Effector memory CD4-positive, alpha-beta T cell (primary cell): ENCODE measurements around the gene KLHL2.
A peak's percentile ranks its signal among the peaks of the same experiment; 100 is the strongest.

Experiments used
- DNase-seq, 3 donors: peaks; one replicate each; pipeline ENCODE4 v3.0.0-alpha.2; 2020
- H3K27ac ChIP-seq: 2 replicates; pipeline ENCODE4 v1.7.0; 2013; ENCODE audit warnings: mild to moderate bottlenecking, low read length, moderate library complexity; ENCODE audit not compliant: insufficient read depth, poor library complexity, severe bottlenecking
- H3K27me3 ChIP-seq: replicated peaks from 2 replicates; pipeline ENCODE4 v1.7.0; 2013; ENCODE audit warnings: mild to moderate bottlenecking, low read length; ENCODE audit not compliant: insufficient read depth, control insufficient read depth, poor library complexity, severe bottlenecking
- H3K36me3 ChIP-seq: 2 replicates; pipeline ENCODE4 v1.7.0; 2013; ENCODE audit warnings: mild to moderate bottlenecking, low read length, moderate library complexity; ENCODE audit not compliant: control insufficient read depth, insufficient read depth
- H3K4me1 ChIP-seq: 2 replicates; pipeline ENCODE4 v1.7.0; 2013; ENCODE audit warnings: low read length, mild to moderate bottlenecking; ENCODE audit not compliant: control insufficient read depth, insufficient read depth, poor library complexity, severe bottlenecking
- H3K4me3 ChIP-seq: 2 replicates; pipeline ENCODE4 v1.7.0; 2013; ENCODE audit warnings: low read length, low read depth, mild to moderate bottlenecking; ENCODE audit not compliant: insufficient read depth, poor library complexity, severe bottlenecking
- H3K9me3 ChIP-seq: 2 replicates; pipeline ENCODE4 v1.7.0; 2013; ENCODE audit warnings: mild to moderate bottlenecking, low read length, moderate library complexity; ENCODE audit not compliant: control insufficient read depth

KLHL2 gene

GRCh38 chr4:165325732-165326512 lies 118.6 kb downstream of the KLHL2 start:
- Histone ChIP-seq H3K4me3 (no peak overlapping the region), H3K27ac (no peak overlapping the region), H3K27me3 (no peaks in the 10 kb centered on the region), H3K36me3 (no peaks in the 10 kb centered on the region), H3K9me3 (no peaks in the 10 kb centered on the region), H3K4me1 (peaks cover 8% of the 10 kb centered on the region)
- DNase-seq, result no peak

- Histone ChIP-seq H3K36me3 (no peaks in the 10 kb centered on the region), H3K9me3 (no peaks in the 10 kb centered on the region), H3K4me3 (peak overlapping the region; percentile 52), H3K27ac (peak overlapping the region; percentile 71), H3K4me1 (peaks cover 8% of the 10 kb centered on the region), H3K27me3 (no peaks in the 10 kb centered on the region)
- DNase-seq, result no peak
Observed at GRCh38 chr4:165326831-165327210, 119.5 kb downstream of the KLHL2 start.

GRCh38 chr4:165327211-165328100 lies 120.1 kb downstream of the KLHL2 start, which contains the start of gene MSMO1:
MSMO1 (plus strand) TSS chr4:165327669; CDS start chr4:165333371, 5,702 bp downstream.
- H3K4me1 ChIP-seq, result peaks cover 8% of the 10 kb centered on the region
- no peaks in the 10 kb centered on the region for H3K36me3 ChIP-seq
- H3K9me3 ChIP-seq, result no peaks in the 10 kb centered on the region
- H3K27ac ChIP-seq, result peak within 1 kb of the TSS; percentile 71
- peak; percentile 94 to 98 (median 97) for DNase-seq
- no peaks in the 10 kb centered on the region for H3K27me3 ChIP-seq
- H3K4me3 ChIP-seq, result peak within 1 kb of the TSS; percentile 84

GRCh38 chr4:165328101-165328425 lies 120.7 kb downstream of the KLHL2 start:
- Histone ChIP-seq H3K4me3 (peak overlapping the region; percentile 84), H3K4me1 (peaks cover 8% of the 10 kb centered on the region), H3K36me3 (no peaks in the 10 kb centered on the region), H3K9me3 (no peaks in the 10 kb centered on the region), H3K27ac (peak overlapping the region; percentile 71), H3K27me3 (no peaks in the 10 kb centered on the region)
- no peak for DNase-seq

- Histone ChIP-seq H3K36me3 (no peaks in the 10 kb centered on the region), H3K4me1 (peaks cover 8% of the 10 kb centered on the region), H3K27ac (no peak overlapping the region), H3K4me3 (no peak overlapping the region), H3K27me3 (no peaks in the 10 kb centered on the region), H3K9me3 (no peaks in the 10 kb centered on the region)
- DNase-seq, result no peak
Observed at GRCh38 chr4:165328708-165329107, 121.3 kb downstream of the KLHL2 start.

GRCh38 chr4:165330071-165330470 lies 122.7 kb downstream of the KLHL2 start:
- H3K9me3 ChIP-seq, result no peaks in the 10 kb centered on the region
- H3K27me3 ChIP-seq, result no peaks in the 10 kb centered on the region
- peaks cover 8% of the 10 kb centered on the region for H3K4me1 ChIP-seq
- H3K4me3 ChIP-seq, result no peak overlapping the region
- no peaks in the 10 kb centered on the region for H3K36me3 ChIP-seq
- no peak overlapping the region for H3K27ac ChIP-seq
- no peak for DNase-seq

GRCh38 chr4:165330666-165331065 lies 123.3 kb downstream of the KLHL2 start:
- Histone ChIP-seq H3K4me1 (peaks cover 8% of the 10 kb centered on the region), H3K9me3 (no peaks in the 10 kb centered on the region), H3K36me3 (no peaks in the 10 kb centered on the region), H3K4me3 (no peak overlapping the region), H3K27ac (no peak overlapping the region), H3K27me3 (no peaks in the 10 kb centered on the region)
- DNase-seq, result no peak

- Histone ChIP-seq H3K4me1 (peaks cover 8% of the 10 kb centered on the region), H3K27ac (no peak overlapping the region), H3K27me3 (no peaks in the 10 kb centered on the region), H3K9me3 (no peaks in the 10 kb centered on the region), H3K4me3 (no peak overlapping the region), H3K36me3 (peaks cover under 1% of the 10 kb centered on the region)
- DNase-seq, result no peak
Observed at GRCh38 chr4:165331359-165331758, 124.0 kb downstream of the KLHL2 start.

GRCh38 chr4:165331823-165332222 lies 124.5 kb downstream of the KLHL2 start:
- Histone ChIP-seq H3K4me1 (peaks cover 8% of the 10 kb centered on the region), H3K27ac (no peak overlapping the region), H3K4me3 (no peak overlapping the region), H3K9me3 (no peaks in the 10 kb centered on the region), H3K27me3 (no peaks in the 10 kb centered on the region), H3K36me3 (peaks cover 3% of the 10 kb centered on the region)
- DNase-seq, result no peak

- no peak overlapping the region for H3K27ac ChIP-seq
- H3K36me3 ChIP-seq, result peaks cover 3% of the 10 kb centered on the region
- no peak for DNase-seq
- H3K4me1 ChIP-seq, result peaks cover 8% of the 10 kb centered on the region
- no peaks in the 10 kb centered on the region for H3K27me3 ChIP-seq
- no peak overlapping the region for H3K4me3 ChIP-seq
- no peaks in the 10 kb centered on the region for H3K9me3 ChIP-seq
Observed at GRCh38 chr4:165332502-165332901, 125.1 kb downstream of the KLHL2 start.
